HG03521 (cell line): ENCODE data around the gene ATP13A4.

ENCODE experiments used
- ATAC-seq: cut with Tn5 transposase; IDR thresholded peaks from one replicate; pipeline ENCODE4 v1.9.1; 2021; ENCODE audit warnings: mild to moderate bottlenecking, moderate library complexity; ENCODE audit not compliant: unreplicated experiment

ATP13A4 gene

DNA sequence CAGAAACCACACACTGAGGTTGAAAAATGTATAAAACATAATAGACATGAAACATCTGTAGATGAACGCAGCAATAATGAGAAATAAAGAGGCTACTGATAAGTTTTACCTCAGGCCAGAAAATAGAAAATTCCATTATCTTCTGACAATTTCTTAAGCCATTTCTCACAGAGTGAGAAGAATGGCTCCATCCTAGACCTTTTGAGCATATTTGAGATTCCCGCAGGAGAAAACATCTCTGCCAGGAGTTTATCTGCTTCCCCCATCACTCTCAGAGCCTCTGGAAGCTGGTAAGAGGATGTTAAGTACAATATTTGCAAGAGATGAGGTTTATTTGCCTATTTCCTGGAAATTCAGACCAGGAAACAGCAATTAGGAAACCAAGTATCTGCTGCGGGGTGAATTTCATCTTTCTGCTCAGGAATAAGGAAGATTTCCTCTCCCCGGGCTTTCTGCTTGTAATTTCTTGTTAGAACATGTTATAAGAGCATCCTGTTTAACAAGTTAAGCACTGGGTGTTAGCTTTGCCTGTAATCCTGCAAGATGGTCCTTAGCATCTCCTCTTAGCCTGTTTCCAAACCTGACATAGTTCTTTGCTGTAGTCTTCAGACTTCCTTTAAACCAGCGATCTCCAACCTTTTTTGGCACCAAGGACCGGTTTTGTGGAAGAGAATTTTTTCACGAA is 54.8 kb downstream of the ATP13A4 start:
- no peak for ATAC-seq

DNA sequence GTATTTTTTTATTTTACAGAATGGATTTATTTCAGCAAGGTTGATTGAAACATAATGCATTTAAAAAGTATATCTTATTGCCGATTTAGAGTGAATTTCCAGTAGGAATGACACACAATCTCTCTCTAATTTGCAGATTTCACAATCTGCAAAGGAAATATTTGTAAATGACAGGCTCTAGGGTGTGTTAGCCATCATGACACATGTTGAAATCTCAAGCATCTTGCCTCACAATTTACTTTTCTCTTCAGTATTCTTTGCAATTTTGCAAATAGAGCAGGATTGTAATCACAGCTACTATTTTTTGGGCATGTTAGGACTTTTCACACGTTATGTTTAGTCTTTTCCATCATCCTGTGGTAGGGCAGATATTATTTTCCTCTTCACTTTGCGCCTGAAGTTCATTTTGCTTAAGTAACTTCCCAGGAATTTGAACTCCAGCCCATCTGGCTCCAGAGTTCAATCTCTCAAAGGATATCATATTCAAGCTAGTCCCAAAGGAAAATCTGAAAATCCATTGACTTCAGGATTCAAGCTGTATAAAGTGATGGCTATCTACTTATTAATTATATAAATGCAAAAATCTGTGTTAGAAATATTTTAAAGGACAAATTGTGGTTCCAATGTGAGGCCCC is 55.4 kb downstream of the ATP13A4 start:
- no peak for ATAC-seq

DNA sequence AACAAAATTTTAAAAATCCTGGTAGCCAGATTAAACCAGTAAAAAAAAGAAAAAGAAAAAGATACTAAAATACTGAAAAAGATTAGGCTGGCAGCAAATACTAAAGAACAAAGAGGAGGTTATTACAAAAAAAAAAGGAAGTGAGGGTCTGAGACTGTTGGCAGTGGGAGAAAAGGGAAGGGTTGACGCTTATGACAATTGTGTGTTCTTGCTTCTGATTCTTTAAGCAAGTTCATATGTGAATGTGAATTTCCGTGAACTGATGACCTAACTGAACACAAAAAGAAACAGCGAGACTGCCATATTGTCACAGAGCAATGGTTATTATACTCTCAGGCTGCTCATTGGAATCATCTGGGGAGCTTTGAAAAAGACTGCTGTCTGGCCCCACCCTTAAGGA is 56.5 kb downstream of the ATP13A4 start:
- ATAC-seq: no peak

DNA sequence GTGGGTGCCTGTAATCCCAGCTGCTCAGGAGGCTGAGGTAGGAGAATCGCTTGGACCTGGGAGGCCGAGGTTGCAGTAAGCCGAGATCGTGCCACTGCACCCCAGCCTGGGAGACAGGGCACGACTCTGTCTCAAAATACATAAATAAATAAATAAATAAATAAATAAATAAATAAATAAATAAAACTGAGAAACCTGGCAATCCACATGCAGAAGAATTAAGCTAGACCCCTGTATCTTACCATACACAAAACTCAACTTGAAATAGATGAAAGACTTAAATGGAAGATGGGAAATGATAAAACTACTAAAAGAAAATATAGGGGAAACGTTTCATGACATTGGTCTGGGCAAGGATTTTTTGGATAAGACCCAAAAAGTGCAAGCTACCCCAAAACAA is 58.0 kb downstream of the ATP13A4 start:
- no peak for ATAC-seq

DNA sequence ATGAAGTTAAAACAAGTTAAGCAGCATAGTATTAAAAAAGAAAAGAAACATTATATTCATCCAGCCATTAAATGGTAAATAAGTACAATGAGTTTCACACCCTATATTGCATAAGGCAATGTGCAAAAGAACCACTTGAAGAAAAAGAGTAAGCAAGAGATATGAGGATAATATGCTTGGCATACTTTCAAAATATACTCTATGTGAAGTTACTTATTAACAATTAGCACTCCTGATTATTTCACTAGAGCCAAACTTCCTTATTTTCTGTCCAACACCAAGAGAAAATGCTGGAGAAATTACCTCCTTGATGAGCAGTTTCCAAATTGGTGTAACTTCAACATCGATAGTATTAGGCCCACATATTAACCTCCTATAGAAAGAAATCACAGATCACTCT is 63.7 kb downstream of the ATP13A4 start:
- ATAC-seq: no peak

DNA sequence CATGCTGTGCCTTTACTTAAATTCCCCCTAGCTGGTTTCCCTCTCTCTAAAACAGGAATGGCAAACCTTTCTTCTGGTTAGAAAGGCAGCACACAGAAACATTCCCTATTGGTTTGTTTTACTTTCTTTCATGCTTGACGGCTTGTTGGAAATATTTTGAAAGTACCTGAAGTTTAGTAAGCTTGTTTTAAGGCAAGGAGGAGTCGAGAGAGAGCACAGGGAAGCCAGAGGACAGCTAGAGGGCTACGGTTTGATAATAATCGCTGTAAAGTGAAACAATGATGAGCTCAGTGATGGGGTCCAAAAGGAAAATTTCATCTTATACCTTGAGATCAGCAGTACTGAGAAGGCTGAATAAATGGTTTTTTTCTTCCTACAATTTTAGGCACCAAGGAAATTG is 64.1 kb downstream of the ATP13A4 start:
- no peak for ATAC-seq

DNA sequence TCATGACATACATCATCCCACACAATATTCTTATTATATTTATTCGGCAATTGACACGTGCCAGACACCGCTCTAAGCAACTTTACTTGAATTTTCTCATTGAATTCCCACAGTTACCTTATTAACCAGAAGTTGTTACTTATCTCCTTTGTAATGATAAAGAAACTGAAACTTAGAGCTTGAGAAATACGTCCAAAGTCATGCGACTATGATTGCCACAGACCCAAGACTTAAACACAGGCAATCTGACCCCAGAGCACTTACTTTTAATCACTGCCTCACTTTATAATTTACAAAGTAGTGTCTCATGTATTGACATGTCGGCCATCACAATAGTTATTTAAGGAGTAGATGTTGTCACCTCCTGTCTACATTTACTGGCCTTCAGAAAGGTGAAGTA is 64.7 kb downstream of the ATP13A4 start:
- ATAC-seq: no peak

DNA sequence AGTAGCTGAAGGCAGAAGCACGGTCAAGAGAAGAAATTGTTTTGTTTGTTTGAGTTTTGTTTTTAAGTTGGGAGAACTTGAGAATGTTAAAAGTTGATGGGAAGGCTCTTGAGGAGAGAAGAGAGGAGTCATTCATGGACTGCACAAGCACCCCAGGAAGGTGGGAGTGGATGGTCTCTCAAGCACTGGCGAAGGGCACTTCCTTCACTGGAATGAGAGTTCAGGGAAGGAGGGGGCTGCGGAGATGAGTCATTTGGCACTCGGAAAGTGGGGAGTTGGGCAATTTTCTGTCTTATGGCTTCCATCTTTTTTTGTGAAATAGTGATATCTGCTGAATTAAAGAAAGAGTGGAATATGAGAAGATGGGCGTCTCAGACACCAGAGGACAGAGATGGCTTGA is 66.0 kb downstream of the ATP13A4 start:
- ATAC-seq: no peak

DNA sequence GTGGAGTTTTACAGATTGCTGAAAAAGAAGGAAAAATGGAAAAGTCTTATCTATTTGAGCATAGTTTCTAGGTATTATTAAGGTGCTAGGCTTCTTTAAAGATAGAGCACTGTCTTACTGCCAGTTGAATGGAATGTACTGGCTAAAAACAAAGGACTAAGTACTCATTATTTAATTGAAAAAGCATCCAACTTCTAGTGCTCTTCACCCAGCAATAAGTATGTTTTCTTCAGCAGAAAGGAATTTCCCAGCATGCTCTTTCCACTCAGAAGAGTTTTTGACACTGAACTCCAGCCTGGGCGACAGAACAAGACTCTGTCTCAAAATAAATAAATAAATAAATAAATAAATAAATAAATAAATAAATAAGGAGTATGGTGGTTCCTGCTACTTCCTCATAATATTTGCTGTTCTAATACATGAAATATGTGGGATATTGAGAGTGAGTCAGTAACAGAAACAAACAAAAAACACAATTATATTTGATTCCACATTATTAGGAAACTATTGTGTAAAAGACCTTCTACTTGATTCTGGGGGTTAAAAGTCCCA is 70.6 kb downstream of the ATP13A4 start:
- ATAC-seq: no peak

DNA sequence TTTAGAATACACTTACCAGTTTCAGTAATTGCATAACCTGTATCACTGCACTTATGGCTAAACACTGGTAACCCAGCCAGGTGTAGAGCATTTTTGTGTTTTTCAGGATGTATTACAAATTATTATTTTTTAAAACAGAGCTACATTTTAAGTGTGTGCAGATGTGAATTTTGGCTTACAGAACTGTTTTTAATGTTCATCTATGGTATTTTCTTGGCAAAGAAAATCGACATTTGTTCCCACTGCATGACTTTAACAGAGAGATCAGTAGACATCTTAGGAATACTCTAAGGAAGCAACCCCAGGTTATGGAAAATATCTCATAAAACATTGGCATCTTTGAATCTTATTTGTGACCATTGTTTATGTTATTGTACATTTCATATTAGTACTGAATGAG is 73.3 kb downstream of the ATP13A4 start:
- no peak for ATAC-seq

DNA sequence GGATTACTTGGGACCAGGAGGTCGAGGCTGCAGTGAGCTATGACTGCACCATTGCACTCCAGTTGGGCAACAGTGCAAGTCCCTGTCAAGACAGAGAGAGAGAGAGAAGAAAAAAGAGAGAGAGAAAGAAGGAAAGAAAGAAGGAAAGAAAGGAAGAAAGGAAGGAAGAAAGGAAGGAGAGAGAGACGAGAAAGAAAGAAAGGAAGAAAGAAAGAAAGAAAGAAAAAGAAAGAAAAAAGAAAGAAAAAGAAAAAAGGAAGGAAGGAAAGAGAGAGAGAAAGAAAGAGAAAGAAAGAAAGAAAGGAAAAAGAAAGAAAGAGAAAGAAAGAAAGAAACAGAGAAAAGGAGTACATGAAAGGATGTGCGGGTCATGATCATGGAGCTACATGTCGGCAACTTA is 80.2 kb downstream of the ATP13A4 start:
- no peak for ATAC-seq

DNA sequence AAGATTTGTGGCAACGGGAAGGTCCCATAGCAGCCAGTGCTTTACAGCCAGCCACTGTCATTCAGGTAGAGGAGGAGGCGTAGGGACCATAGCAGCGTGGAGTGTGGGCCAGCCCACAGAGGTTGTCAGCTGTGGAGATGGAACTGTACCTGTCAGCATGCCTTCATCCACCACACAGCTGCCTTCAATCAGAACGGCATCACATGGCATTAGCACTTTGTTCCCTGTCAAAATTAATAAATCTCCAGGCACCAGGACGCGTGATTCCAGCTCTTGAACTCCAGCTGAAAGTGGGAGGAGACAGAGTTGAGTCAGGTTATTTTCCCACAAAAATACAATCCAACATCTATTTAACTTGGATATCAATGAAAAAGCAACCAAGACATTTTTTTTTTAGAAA is 84.0 kb downstream of the ATP13A4 start:
- no peak for ATAC-seq

DNA sequence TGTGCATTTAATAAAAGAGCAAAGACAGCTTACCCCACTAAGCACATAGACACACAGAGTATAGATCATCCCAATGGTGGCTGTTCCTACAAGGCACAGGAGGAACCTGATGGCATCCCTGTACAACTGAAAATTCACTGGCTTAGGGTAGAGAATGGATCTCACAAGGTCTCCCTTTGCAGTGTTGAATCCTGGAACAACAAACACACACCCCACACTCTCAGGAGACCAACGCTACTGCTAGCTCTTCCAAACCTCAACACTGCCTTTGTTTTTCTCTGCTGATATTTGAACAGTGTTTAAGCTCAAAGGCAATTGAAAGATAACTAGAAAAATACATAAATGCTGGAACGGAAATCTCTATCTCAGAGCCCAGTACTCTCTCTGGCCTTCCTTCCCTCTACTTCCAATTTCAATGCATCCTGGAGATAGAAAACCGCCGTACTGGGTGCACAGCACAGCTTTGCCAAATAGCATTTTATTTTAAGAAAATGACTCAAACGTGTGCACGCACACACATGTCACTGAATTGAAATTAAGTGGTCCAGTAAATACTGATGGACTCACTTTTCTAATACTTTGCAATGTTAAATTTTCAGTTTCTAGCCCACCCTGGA is 88.6 kb downstream of the ATP13A4 start:
- no peak for ATAC-seq

DNA sequence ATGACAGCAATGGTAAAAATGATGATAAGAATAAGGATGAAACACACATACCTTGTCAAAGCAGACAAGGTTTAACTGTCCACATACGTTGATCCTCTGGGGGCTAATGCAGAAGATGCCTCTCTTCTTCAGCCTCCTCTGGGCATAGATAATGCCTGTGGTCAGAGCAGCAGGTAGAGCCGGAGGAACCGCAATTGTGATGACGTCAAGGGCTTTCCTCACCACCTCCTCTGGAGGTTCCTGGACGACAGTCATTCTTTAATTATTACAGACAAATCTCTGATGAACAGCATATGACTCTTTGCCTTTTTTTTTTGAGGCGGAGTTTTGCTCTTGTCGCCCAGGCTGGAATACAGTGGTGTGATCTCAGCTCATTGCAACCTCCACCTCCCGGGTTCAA is 89.8 kb downstream of the ATP13A4 start:
- ATAC-seq: no peak

DNA sequence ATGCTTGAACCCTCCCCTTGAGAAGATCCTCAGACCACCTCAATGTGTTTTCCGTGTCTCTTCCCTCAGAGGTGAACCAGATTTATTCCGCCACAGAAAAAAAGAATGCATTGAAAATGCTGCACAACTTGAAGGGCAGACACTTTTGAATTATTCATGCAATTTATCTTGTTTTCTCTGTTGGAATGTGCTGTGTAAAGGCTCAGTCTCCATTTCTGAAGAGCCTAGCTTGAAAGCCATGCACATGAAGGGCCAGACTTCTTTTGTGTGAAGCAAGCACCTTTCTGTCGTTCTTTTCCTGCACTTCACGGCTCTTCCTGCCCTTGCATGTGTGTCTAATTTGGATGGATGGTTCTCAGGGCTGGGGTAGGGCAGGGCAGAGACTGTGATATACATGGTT is 97.2 kb downstream of the ATP13A4 start:
- ATAC-seq: no peak

DNA sequence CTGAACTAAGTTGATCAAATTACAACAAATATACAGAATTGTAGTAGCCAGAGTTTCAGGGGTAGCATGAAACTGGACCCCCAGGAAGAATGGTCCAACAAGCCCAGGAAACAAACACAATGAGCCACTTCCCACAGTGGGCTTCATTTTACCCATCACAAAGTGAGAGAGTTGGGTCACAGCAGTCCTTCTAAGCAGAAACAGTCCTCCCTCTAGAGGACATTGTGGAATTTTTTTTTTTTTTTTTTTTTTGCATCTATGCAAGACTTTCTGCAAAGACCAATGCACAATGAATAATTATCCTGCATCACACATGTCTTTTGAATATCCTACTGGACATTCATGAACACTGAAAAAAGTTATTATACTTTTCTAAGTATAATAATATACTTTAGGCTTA is 102.4 kb downstream of the ATP13A4 start:
- no peak for ATAC-seq

DNA sequence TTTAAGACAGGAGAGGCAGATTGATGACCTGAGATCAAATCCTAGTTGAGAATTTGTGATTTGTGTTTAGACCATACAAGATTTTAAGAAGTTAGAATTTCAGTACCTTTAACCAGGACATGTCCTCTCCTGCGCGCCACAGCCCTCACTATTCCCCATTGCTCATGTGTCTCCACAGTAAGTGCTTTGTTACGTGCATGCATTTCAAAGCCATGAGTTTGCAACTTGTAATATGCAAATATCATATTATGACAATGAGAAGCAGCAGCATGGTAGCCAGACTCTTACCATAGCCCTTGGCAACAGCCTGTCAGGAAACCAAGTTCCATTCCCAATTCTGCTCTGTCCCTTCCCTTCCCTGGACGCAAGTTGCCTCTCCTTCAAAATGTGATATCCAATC is 102.8 kb downstream of the ATP13A4 start:
- ATAC-seq: no peak

DNA sequence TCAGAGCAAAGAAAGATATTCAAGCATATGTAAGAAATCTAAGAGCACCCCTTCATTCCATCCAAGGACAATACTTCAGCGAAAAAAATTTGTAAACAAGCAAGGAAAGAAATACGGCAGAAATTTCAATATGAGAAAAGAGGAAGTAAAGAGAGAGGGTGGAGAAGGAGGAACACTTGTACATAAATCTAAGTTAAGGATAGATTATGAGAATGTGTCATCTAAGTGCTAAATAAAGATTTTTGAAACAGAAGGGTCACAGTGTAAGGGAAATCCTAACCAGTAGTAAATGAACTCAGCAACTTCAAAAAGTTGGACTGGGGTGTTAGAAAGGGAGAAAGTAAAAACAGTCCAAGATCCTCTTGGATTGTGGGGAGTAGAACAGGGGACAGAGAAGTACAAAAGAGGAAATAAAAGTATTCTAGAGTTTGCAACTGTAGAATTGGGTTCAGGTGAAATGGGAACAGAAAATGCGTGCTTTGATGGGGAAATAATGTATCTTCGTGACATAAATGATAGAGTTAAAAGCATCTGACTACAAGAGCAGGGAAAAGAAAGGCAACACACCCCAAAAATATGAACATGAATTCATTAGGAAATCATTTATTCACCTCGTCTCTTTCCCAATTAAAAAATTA is 107.6 kb downstream of the ATP13A4 start:
- no peak for ATAC-seq

DNA sequence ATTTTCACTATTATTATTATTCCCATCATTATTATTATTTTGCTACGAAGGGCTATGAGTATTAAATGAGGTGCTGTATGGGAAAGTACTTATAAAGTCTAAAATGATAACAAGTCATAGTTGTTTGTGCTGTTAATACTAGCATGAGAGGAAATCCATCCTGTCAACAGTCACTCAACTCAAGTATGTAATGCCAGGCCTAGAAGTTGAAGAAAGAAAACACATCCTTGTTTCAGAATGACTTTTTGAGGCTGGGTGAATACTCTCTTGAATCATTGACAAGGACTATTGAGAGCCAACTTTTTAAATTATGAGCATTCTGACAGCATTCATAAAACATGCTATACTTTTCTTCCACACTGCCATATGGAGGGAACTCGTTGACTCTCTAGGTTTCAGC is 115.3 kb downstream of the ATP13A4 start:
- ATAC-seq: no peak

DNA sequence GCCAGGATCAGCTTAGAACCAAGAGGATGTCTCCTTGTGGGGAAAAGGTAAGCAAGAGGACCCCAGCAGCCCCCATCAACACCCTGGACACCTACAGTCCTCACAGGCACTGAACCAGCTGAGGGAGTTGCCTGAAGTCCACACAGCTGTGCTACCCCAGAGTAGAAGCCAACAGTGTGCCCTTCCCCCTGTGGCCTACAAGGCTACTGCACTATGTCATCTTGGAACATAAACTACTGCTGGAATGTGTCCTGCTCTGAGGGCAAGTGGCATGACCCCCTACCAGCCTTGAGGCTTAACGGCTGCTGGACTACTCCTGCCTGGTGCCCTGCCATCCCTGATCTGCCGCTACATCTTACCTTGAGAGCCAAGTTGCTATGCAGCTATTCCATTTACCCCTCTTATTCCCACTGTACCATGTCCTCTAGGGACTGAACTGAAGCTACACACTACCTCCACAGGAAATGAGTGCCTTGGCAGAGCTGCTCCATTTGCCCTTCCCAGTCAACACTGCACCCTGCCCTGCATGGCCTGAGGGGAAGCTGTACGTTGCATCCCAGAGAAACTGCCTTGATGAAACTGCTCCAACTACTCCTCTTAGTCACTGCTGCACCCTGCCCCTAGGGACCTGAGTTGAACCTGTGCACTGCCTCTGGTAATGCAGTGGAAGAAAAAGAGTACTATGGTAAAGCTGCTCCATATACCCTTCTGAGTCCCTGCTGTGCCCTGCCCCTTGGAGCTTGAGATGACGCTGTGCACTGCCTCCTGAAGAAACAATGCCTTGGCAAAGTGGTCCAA is 135.9 kb downstream of the ATP13A4 start:
- no peak for ATAC-seq

DNA sequence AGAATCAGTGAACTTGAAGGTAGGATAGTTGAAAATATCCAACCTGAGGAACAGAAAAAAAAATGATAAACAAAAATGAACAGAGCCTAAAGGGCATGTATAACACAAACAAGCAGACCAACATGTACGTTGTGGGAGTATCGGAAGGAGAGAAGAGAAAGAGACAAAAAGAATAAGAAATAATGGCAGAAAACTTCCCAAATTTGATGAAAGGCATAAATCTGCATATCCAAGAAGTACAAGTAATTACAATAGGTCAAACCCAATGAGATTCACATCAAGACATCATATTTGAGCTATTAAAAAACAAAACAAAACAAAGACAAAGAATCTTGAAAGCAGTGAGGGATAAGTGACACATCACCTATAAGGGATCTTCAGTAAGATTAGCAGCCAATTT is 138.1 kb downstream of the ATP13A4 start:
- no peak for ATAC-seq
